Astrocyte (in vitro differentiated cells and primary cell): ENCODE results near the gene ZMYM5.

Source experiments
- CTCF ChIP-seq: IDR thresholded peaks from 2 replicates; pipeline ENCODE4 v1.5.1; 2011; ENCODE audit warnings: low read depth, mild to moderate bottlenecking, inconsistent platforms, low read length, moderate library complexity; ENCODE audit not compliant: insufficient read depth
- EZH2 ChIP-seq: IDR thresholded peaks from 2 replicates; pipeline ENCODE4 v1.6.1; 2012; ENCODE audit warnings: mild to moderate bottlenecking, low read length, inconsistent platforms; ENCODE audit not compliant: insufficient read depth

- TF ChIP-seq CTCF, result no peak
- TF ChIP-seq EZH2, result no peak
These were observed 17.7 kb downstream of the ZMYM5 start for GRCh38 chr13:19845758-19846157.
